M059J (cell line): ENCODE data around the gene EEF1A1. TPM values are rescaled to one million over a fixed set of nuclear protein-coding genes. Genes with fewer than 3 reads are reported as not detected.
"Not testable (repeated sequence)": the region's sequence is repeated elsewhere in the genome, so short reads cannot be mapped to it uniquely, and the experiment has no call there.

ENCODE experiments used
- DNase-seq: peaks from one replicate; pipeline ENCODE4 v3.0.0-alpha.2; 2012; ENCODE audit warnings: low read depth
- total RNA-seq: library from RNA; depleted of rRNA; stranded (reverse); fragments of >200 nt; shearing (Covaris generic); gene quantifications from 2 replicates; pipeline ENCODE4 v1.2.3, GENCODE V29; 2014

Gene EEF1A1
- total RNA-seq, 1 experiment from 2014 or later, result 5,853 TPM

- DNase-seq, result no peak
Measured at GRCh38 chr6:73537677-73538076, 16.8 kb upstream of the EEF1A1 start.

DNA sequence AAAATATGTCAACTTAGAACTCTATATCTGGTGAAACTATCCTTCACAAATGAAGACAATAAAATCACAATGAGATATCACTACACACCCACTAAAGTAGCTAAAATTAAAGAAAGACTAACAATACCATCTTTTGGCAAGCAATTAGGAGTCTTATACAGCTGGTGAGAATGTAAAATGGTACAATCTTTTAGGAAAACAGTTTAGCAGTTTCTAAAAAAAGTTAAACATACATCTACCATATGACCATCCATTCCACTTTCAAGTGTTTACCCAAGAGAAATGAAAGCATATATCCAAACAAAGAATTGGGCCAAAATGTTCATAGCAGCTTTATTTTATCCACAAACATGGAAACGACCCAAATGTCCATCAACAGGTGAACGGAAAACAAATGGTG is 13.8 kb upstream of the EEF1A1 start:
- no peak for DNase-seq

- DNase-seq, result no peak
Measured at GRCh38 chr6:73532293-73532692, 11.5 kb upstream of the EEF1A1 start.

- no peak for DNase-seq
Measured at GRCh38 chr6:73528897-73529296, 8.1 kb upstream of the EEF1A1 start.

GRCh38 chr6:73525546-73526330 is 4.9 kb upstream of the EEF1A1 start:
- DNase-seq, result no peak

- peak; percentile 59 for DNase-seq
Measured at GRCh38 chr6:73523434-73524123, 2.7 kb upstream of the EEF1A1 start.

- DNase-seq, result peak; percentile 86
Measured at GRCh38 chr6:73521351-73521985, 636 bp upstream of the EEF1A1 start.

GRCh38 chr6:73519926-73520687 is 725 bp downstream of the EEF1A1 start:
- peak; percentile 76 for DNase-seq

DNA sequence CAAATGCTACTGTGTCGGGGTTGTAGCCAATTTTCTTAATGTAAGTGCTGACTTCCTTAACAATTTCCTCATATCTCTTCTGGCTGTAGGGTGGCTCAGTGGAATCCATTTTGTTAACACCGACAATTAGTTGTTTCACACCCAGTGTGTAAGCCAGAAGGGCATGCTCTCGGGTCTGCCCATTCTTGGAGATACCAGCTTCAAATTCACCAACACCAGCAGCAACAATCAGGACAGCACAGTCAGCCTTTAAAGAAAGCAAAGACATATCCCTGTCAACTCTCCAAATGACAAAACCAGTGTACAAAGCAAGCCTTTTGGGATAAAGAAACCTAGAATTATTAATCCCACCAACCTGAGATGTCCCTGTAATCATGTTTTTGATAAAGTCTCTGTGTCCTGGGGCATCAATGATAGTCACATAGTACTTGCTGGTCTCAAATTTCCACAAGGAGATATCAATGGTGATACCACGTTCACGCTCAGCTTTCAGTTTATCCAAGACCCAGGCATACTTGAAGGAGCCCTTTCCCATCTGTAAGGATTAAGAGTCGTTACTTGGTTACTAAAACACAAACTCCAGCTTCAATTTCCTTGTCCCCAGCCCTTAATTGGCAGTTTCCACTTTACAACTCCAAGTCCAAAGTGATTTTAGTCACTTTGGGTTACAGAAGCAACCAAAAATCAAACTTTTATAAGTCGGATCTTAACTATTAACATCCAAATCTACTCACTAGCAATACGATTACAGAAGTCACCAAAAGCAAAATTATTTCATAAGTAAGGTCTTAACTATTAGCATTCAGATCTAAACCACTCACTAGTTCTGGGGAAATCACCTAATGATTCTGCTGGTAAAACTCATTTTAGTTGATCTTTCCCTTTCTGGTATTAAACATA is 1.6 kb downstream of the EEF1A1 start:
- not testable (repeated sequence) for DNase-seq

DNA sequence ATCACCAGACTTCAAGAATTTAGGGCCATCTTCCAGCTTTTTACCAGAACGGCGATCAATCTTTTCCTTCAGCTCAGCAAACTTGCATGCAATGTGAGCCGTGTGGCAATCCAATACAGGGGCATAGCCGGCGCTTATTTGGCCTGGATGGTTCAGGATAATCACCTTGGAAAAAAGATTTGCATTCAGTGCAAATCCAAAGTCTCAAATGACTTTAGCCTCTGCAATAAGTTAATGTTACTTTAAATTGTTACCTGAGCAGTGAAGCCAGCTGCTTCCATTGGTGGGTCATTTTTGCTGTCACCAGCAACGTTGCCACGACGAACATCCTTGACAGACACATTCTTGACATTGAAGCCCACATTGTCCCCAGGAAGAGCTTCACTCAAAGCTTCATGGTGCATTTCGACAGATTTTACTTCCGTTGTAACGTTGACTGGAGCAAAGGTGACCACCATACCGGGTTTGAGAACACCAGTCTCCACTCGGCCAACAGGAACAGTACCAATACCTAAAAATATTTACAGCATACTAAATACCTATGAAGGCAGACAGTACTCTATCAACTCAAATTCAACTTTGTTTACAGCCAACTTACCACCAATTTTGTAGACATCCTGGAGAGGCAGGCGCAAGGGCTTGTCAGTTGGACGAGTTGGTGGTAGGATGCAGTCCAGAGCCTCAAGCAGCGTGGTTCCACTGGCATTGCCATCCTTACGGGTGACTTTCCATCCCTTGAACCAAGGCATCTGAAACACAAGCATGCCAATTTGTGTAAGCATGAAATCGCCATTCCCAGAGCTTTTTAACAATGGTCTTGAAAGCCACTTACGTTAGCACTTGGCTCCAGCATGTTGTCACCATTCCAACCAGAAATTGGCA is 2.5 kb downstream of the EEF1A1 start:
- DNase-seq, result not testable (repeated sequence)

DNA sequence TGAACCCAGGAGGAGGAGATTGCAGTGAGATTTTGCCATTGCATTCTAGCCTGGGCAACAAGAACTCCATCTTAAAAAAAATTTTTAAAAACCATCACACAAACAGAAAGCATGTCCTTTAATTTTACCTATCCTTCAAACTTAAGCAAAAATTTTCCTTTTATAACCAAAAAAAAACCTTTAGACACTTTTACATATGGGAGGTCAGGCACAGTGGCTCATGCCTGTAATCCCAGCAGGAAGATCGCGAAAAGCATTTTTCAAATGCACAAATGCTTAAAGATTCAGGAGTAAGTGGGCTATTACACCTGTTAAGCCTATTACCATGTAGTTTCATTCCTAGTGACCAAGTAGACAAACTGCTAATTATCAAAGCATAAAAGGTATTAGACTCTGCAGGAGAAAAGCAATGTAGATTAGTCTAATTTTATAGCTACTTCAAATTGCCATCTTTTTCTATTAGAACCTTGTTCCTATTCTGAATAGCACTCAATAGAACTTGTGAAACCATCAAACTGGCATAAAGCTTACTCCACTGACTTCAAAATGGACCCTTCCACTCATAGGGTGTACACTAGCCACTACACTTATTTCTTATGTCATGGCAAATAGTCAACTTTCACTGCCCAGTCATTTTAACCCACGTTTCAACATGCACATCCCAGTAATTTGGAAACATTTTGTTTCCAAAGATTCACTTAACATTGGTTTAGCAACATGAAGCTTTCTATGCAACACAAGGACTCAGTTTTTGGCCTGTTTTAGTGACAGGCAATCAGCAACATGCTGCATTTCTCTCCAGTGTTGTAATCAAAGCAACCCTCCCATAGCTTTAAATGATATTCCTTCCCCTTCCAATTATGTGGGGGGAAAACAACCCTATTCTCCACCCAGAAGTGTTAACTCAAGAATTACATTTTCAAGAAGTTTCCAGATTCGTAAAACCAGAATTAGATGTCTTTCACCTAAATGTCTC is 4.0 kb downstream of the EEF1A1 start:
- peak; percentile 34 for DNase-seq

GRCh38 chr6:73515204-73515655 is 5.6 kb downstream of the EEF1A1 start:
- peak; percentile 60 for DNase-seq

DNA sequence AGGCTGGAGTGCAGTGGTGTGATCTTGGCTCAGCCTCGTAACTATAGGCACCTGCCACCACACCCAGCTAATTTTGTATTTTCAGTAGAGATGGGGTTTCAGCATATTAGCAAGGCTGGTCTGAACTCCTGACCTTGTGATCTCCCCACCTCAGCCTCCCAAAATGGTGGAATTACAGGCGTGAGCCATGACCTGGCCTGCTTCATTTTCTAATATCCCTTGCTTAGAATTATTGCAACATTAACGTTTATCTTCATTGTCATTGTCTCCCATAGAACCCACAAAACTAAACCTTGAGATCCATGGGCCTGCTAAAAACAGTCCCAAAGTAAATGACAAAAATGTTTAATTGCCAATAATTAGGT is 6.1 kb downstream of the EEF1A1 start:
- no peak for DNase-seq

DNA sequence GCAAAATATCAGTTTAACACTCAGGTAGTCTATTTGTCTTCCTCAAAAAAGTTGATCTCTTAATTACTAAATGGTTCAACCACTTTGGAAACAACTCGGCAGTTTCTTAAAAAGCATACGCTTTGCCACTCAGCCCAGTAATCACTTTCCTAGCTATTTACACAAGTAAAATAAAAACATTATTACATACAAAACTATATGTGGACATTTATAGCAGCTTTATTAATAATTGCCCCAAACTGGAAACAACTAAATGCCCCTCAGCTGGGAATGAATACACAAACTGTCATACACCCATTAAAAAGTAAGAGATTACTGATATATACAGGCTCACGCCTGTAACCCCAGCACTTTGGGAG is 7.4 kb downstream of the EEF1A1 start:
- peak; percentile 15 for DNase-seq

GRCh38 chr6:73511796-73512195 is 9.0 kb downstream of the EEF1A1 start:
- peak; percentile 8 for DNase-seq

- DNase-seq, result no peak
Measured at GRCh38 chr6:73509851-73510250, 11.0 kb downstream of the EEF1A1 start.

DNA sequence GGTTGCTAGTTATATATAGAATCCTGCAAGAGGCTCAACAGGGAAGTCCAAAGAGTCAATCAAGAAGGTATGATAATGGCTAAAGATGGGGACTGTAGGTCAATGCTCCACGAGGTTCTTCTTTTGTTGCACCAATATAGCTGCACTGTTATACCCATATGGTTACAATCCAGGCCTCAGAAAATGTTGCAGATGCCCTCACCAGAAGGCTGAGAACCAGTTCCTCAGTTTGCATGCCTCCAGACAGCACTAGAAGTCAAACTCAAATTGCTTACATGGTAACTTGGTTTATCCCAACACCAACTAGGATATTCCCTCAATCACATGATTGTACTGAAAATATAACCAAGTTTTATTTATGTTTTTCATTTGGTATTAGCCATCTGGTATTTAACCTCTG is 12.1 kb downstream of the EEF1A1 start:
- no peak for DNase-seq

DNA sequence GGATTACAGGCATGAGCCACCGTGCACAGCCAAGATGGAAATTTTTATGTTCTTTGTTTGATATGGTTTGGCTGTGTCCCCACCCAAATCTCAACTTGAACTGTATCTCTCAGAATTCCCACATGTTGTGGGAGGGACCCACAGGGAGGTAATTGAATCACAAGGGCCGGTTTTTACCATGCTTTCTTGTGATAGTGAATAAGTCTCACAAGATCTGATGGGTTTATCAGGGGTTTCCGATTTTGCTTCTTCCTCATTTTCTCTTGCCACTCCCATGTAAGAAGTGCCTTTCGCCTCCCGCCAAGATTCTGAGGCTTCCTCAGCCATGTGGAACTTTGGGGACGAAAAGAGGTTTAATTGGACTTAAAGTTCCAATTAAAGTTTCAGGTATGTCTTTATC is 14.6 kb downstream of the EEF1A1 start:
- DNase-seq, result no peak

DNA sequence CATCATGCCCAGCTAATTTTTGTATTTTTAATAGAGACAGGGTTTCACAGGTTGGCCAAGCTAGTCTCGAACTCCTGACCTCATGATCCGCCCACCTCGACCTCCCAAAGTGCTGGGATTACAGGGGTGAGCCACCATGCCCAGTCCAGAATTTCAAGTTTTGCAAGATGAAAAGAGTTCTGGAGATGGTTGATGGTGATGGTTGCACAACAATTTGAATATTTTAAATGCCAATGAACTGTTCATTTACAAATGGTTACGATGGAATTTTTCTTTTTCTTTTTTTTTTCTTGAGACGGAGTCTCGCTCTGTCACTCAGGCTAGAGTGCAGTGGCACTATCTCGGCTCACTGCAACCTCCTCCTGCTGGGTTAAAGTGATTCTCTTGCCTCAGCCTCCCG is 15.1 kb downstream of the EEF1A1 start:
- not testable (repeated sequence) for DNase-seq
